ENCODE measurements around the gene BRF1.

DNA sequence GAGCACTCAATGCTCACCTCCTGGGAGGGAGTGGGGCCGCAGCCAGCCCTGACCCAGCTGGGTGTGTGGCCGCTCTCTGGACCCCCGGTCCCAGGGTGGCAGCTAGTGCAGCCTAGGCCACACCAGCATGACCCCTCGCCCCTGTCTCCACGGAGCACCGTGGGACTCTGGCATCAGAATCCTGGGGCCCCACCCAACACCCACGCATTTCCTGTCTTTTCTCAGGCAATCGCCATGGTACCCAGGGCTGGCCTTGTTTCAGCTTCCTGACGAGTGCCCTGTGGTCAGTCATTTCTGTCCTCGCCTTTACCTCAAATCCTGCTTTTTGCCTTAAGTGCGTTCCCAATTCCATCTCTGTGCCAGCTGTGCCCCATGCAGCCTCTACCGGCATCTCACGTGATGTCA lies 29.7 kb upstream of the BRF1 start:
- TF ChIP-seq, protein P1, sequence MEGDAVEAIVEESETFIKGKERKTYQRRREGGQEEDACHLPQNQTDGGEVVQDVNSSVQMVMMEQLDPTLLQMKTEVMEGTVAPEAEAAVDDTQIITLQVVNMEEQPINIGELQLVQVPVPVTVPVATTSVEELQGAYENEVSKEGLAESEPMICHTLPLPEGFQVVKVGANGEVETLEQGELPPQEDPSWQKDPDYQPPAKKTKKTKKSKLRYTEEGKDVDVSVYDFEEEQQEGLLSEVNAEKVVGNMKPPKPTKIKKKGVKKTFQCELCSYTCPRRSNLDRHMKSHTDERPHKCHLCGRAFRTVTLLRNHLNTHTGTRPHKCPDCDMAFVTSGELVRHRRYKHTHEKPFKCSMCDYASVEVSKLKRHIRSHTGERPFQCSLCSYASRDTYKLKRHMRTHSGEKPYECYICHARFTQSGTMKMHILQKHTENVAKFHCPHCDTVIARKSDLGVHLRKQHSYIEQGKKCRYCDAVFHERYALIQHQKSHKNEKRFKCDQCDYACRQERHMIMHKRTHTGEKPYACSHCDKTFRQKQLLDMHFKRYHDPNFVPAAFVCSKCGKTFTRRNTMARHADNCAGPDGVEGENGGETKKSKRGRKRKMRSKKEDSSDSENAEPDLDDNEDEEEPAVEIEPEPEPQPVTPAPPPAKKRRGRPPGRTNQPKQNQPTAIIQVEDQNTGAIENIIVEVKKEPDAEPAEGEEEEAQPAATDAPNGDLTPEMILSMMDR (conservative IDR thresholded peaks at IDR 0.05; ENCODE audit: low read depth, low read length), result no peak
- no peak for TF ChIP-seq EZH2 (IDR thresholded peaks at IDR 0.05; ENCODE audit: borderline replicate concordance, low read depth, low read length, poor library complexity, severe bottlenecking)

Data from A673 (cell line).